ENCODE data around the gene MORN2.

DNA sequence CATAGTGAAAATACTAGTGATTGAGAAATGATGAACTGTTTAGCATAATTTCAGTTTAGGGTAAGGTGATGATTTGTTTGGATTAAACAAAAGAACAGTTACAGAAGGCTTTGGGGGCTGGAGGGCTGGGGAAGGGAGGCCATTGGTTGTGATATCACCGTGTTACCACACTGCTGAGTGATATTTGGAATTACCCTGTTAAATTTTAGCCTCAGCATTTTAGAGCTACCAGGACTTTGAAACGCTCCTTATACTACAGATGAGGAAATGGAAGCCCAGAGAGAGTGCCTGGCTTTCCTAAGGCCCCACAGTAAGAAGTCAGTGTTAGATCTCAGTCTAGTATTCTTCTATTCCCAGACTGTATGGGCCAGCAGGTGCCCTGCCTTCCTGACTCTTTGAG lies 29.5 kb downstream of the MORN2 start:
- TF ChIP-seq, protein P1, sequence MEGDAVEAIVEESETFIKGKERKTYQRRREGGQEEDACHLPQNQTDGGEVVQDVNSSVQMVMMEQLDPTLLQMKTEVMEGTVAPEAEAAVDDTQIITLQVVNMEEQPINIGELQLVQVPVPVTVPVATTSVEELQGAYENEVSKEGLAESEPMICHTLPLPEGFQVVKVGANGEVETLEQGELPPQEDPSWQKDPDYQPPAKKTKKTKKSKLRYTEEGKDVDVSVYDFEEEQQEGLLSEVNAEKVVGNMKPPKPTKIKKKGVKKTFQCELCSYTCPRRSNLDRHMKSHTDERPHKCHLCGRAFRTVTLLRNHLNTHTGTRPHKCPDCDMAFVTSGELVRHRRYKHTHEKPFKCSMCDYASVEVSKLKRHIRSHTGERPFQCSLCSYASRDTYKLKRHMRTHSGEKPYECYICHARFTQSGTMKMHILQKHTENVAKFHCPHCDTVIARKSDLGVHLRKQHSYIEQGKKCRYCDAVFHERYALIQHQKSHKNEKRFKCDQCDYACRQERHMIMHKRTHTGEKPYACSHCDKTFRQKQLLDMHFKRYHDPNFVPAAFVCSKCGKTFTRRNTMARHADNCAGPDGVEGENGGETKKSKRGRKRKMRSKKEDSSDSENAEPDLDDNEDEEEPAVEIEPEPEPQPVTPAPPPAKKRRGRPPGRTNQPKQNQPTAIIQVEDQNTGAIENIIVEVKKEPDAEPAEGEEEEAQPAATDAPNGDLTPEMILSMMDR (conservative IDR thresholded peaks at IDR 0.05; ENCODE audit: low read length) = no peak
- no peak for TF ChIP-seq EZH2phosphoT487 (IDR thresholded peaks at IDR 0.05; ENCODE audit: borderline replicate concordance, low read depth, low read length)

Measured in OCI-LY7 (cell line).